Astrocyte (in vitro differentiated cells and primary cell): Measurements from ENCODE around the gene ZFAND2B. TPM values are rescaled to one million over a fixed set of nuclear protein-coding genes. Genes with fewer than 3 reads are reported as not detected.
A peak's percentile ranks its signal among the peaks of the same experiment; 100 is the strongest.

ENCODE experiments used
- DNase-seq: peaks from one replicate; pipeline ENCODE4 v3.0.0-alpha.2; 2010; ENCODE audit warnings: low read depth
- FAIRE-seq: peaks from 2 replicates; lab custom pipeline; 2011; peaks lifted over from hg19 to GRCh38; lab: Jason Lieb, UNC
- H2AFZ ChIP-seq: 2 replicates; pipeline ENCODE4 v1.6.0; 2012; ENCODE audit warnings: low read depth, low read length, inconsistent platforms
- H3K27ac ChIP-seq: 2 replicates; pipeline ENCODE4 v1.5.1; 2011; ENCODE audit warnings: low read depth, low read length, inconsistent platforms
- H3K27me3 ChIP-seq: 2 replicates; pipeline ENCODE4 v1.6.0; 2011; ENCODE audit warnings: low read length, inconsistent platforms; ENCODE audit not compliant: insufficient read depth
- H3K36me3 ChIP-seq: 2 replicates; pipeline ENCODE4 v1.5.1; 2011; ENCODE audit warnings: low read length, inconsistent platforms; ENCODE audit not compliant: insufficient read depth
- H3K4me1 ChIP-seq: 2 replicates; pipeline ENCODE4 v1.5.1; 2011; ENCODE audit warnings: low read length, inconsistent platforms; ENCODE audit not compliant: insufficient read depth
- H3K4me2 ChIP-seq: 2 replicates; pipeline ENCODE4 v1.6.0; 2012; ENCODE audit warnings: low read length, inconsistent platforms
- H3K4me3 ChIP-seq: 2 replicates; pipeline ENCODE4 v1.5.1; 2011; ENCODE audit warnings: low read depth, mild to moderate bottlenecking, low read length, inconsistent platforms; ENCODE audit not compliant: insufficient read depth
- H3K79me2 ChIP-seq: 2 replicates; pipeline ENCODE4 v1.6.0; 2012; ENCODE audit warnings: mild to moderate bottlenecking, low read length, inconsistent platforms; ENCODE audit not compliant: insufficient read depth
- H3K9ac ChIP-seq: 2 replicates; pipeline ENCODE4 v1.6.0; 2012; ENCODE audit warnings: mild to moderate bottlenecking, low read length, inconsistent platforms
- H3K9me3 ChIP-seq: 2 replicates; pipeline ENCODE4 v1.5.1; 2012; ENCODE audit warnings: low read depth, mild to moderate bottlenecking, low read length, inconsistent platforms; ENCODE audit not compliant: insufficient read depth
- H4K20me1 ChIP-seq: 2 replicates; pipeline ENCODE4 v1.6.0; 2012; ENCODE audit warnings: low read length, inconsistent platforms; ENCODE audit not compliant: insufficient read depth
- H3K27ac Mint-ChIP-seq: one replicate; pipeline ENCODE4 v1.8.0; 2021; ENCODE audit warnings: mild to moderate bottlenecking, mixed read lengths; ENCODE audit not compliant: unreplicated experiment
- H3K27me3 Mint-ChIP-seq: one replicate; pipeline ENCODE4 v1.8.0; 2021; ENCODE audit warnings: low read depth, mixed read lengths; ENCODE audit not compliant: unreplicated experiment
- H3K36me3 Mint-ChIP-seq: one replicate; pipeline ENCODE4 v1.8.0; 2021; ENCODE audit warnings: low read depth, mixed read lengths; ENCODE audit not compliant: unreplicated experiment
- H3K4me1 Mint-ChIP-seq: one replicate; pipeline ENCODE4 v1.8.0; 2021; ENCODE audit warnings: low read depth, mixed read lengths; ENCODE audit not compliant: unreplicated experiment
- H3K4me3 Mint-ChIP-seq: one replicate; pipeline ENCODE4 v1.8.0; 2021; ENCODE audit warnings: mild to moderate bottlenecking, moderate library complexity, mixed read lengths; ENCODE audit not compliant: unreplicated experiment
- H3K9me3 Mint-ChIP-seq: one replicate; pipeline ENCODE4 v1.8.0; 2021; ENCODE audit warnings: mild to moderate bottlenecking, mixed read lengths; ENCODE audit not compliant: unreplicated experiment
- CTCF ChIP-seq: IDR thresholded peaks from 2 replicates; pipeline ENCODE4 v1.5.1; 2011; ENCODE audit warnings: low read depth, mild to moderate bottlenecking, inconsistent platforms, low read length, moderate library complexity; ENCODE audit not compliant: insufficient read depth
- EZH2 ChIP-seq: IDR thresholded peaks from 2 replicates; pipeline ENCODE4 v1.6.1; 2012; ENCODE audit warnings: mild to moderate bottlenecking, low read length, inconsistent platforms; ENCODE audit not compliant: insufficient read depth
- total RNA-seq: library from RNA; stranded (reverse); gene quantifications from 2 replicates; pipeline ENCODE4 v1.2.1, GENCODE V29; 2021

Gene ZFAND2B
- total RNA-seq, 1 donor from 2014 or later: 24.0 TPM

- Mint-ChIP-seq H3K9me3 (no peaks in the 10 kb centered on the region), H3K27me3 (no peaks in the 10 kb centered on the region), H3K4me3 (peak overlapping the region; percentile 58), H3K36me3 (peaks cover 5% of the 10 kb centered on the region), H3K27ac (peak overlapping the region; percentile 91), H3K4me1 (peaks cover 36% of the 10 kb centered on the region)
- FAIRE-seq (no peak), DNase-seq (peak; percentile 59)
- Histone ChIP-seq H3K79me2 (peaks cover 29% of the 10 kb centered on the region), H3K27me3 (peaks cover 5% of the 10 kb centered on the region), H3K36me3 (no peaks in the 10 kb centered on the region), H2AFZ (no peak overlapping the region), H3K9me3 (no peaks in the 10 kb centered on the region), H3K27ac (peak overlapping the region; percentile 68), H3K4me1 (peaks cover 57% of the 10 kb centered on the region), H3K9ac (peak overlapping the region; percentile 66), H3K4me2 (peak overlapping the region; percentile 72), H3K4me3 (no peak overlapping the region), H4K20me1 (peaks cover 4% of the 10 kb centered on the region)
- TF ChIP-seq CTCF (no peak), EZH2 (no peak)
Measured at GRCh38 chr2:219249203-219249980, 42.8 kb downstream of the ZFAND2B start.

GRCh38 chr2:219250049-219250781, 43.6 kb downstream of the ZFAND2B start:
- no peak overlapping the region for H3K27ac Mint-ChIP-seq
- no peaks in the 10 kb centered on the region for H3K9me3 ChIP-seq
- H3K36me3 Mint-ChIP-seq: peaks cover 5% of the 10 kb centered on the region
- H3K27me3 ChIP-seq: peaks cover 13% of the 10 kb centered on the region
- no peak overlapping the region for H2AFZ ChIP-seq
- H3K27me3 Mint-ChIP-seq: peaks cover 8% of the 10 kb centered on the region
- H3K36me3 ChIP-seq: no peaks in the 10 kb centered on the region
- DNase-seq (no peak), FAIRE-seq (no peak)
- peaks cover 4% of the 10 kb centered on the region for H4K20me1 ChIP-seq
- H3K4me3 Mint-ChIP-seq: peak overlapping the region; percentile 67
- peak overlapping the region; percentile 72 for H3K4me2 ChIP-seq
- H3K4me1 Mint-ChIP-seq: peaks cover 40% of the 10 kb centered on the region
- no peak overlapping the region for H3K4me3 ChIP-seq
- peak overlapping the region; percentile 68 for H3K27ac ChIP-seq
- peak overlapping the region; percentile 66 for H3K9ac ChIP-seq
- H3K9me3 Mint-ChIP-seq: no peaks in the 10 kb centered on the region
- TF ChIP-seq CTCF: no peak
- TF ChIP-seq EZH2: no peak
- peaks cover 29% of the 10 kb centered on the region for H3K79me2 ChIP-seq
- H3K4me1 ChIP-seq: peaks cover 59% of the 10 kb centered on the region

- Mint-ChIP-seq H3K36me3 (peaks cover 5% of the 10 kb centered on the region), H3K27me3 (peaks cover 21% of the 10 kb centered on the region), H3K9me3 (no peaks in the 10 kb centered on the region), H3K27ac (peak overlapping the region; percentile 59), H3K4me3 (peak overlapping the region; percentile 70), H3K4me1 (peaks cover 40% of the 10 kb centered on the region)
- no peak for TF ChIP-seq CTCF
- no peak for TF ChIP-seq EZH2
- Histone ChIP-seq H3K4me2 (peak overlapping the region; percentile 94), H3K79me2 (peaks cover 15% of the 10 kb centered on the region), H3K4me1 (peaks cover 48% of the 10 kb centered on the region), H3K9me3 (no peaks in the 10 kb centered on the region), H3K27me3 (peaks cover 22% of the 10 kb centered on the region), H3K27ac (no peak overlapping the region), H4K20me1 (peaks cover 4% of the 10 kb centered on the region), H2AFZ (no peak overlapping the region), H3K36me3 (no peaks in the 10 kb centered on the region), H3K9ac (no peak overlapping the region), H3K4me3 (no peak overlapping the region)
- FAIRE-seq (no peak), DNase-seq (no peak)
Measured at GRCh38 chr2:219251656-219252055, 45.1 kb downstream of the ZFAND2B start.
